OCI-LY1 (cell line): ENCODE measurements around the gene RNU5B-1.

ENCODE experiments used
- H2AFZ ChIP-seq: fragments of 200-600 bp; sonication (generic), shearing (Covaris generic); 2 replicates; pipeline ENCODE4 v1.6.0; 2014; ENCODE audit warnings: antibody characterized with exemption, mild to moderate bottlenecking, low read length
- H3F3A ChIP-seq: fragments of 200-600 bp; sonication (generic), shearing (Covaris generic); 2 replicates; pipeline ENCODE4 v1.6.0; 2014; ENCODE audit warnings: mild to moderate bottlenecking, antibody characterized with exemption, low read length, moderate library complexity; ENCODE audit not compliant: insufficient read depth
- H3K27ac ChIP-seq: fragments of 200-600 bp; sonication (generic); 2 replicates; pipeline ENCODE4 v1.5.1; 2014; ENCODE audit warnings: low read length, mixed run types, mild to moderate bottlenecking, low read depth; ENCODE audit not compliant: poor library complexity, severe bottlenecking
- H3K27me3 ChIP-seq: fragments of 200-600 bp; sonication (generic); 2 replicates; pipeline ENCODE4 v1.6.0; 2014; ENCODE audit warnings: antibody characterized with exemption, mild to moderate bottlenecking, low read length, moderate library complexity; ENCODE audit not compliant: insufficient read depth
- H3K36me3 ChIP-seq: fragments of 200-600 bp; sonication (generic); 2 replicates; pipeline ENCODE4 v1.6.1; 2014; ENCODE audit warnings: mild to moderate bottlenecking, antibody characterized with exemption, low read length, moderate library complexity, mixed read lengths; ENCODE audit not compliant: insufficient read depth
- H3K4me1 ChIP-seq: fragments of 200-600 bp; sonication (generic); 2 replicates; pipeline ENCODE4 v1.5.1; 2014; ENCODE audit warnings: mild to moderate bottlenecking, low read length, moderate library complexity; ENCODE audit not compliant: insufficient read depth, severe bottlenecking
- H3K4me2 ChIP-seq: fragments of 200-600 bp; sonication (generic), shearing (Covaris generic); 2 replicates; pipeline ENCODE4 v1.6.1; 2014; ENCODE audit warnings: low read length
- H3K4me3 ChIP-seq: fragments of 200-600 bp; sonication (generic); 2 replicates; pipeline ENCODE4 v1.5.1; 2014; ENCODE audit warnings: low read length, low read depth, mild to moderate bottlenecking, mixed read lengths; ENCODE audit not compliant: poor library complexity, severe bottlenecking
- H3K79me2 ChIP-seq: fragments of 200-600 bp; shearing (Covaris generic); 2 replicates; pipeline ENCODE4 v1.6.1; 2016; ENCODE audit warnings: mixed run types, low read length, mixed read lengths; ENCODE audit not compliant: insufficient read depth
- H3K9ac ChIP-seq: fragments of 200-600 bp; sonication (generic), shearing (Covaris generic); 2 replicates; pipeline ENCODE4 v1.6.1; 2014; ENCODE audit warnings: mild to moderate bottlenecking, low read length, mixed read lengths
- H3K9me2 ChIP-seq: fragments of 200-600 bp; sonication (generic), shearing (Covaris generic); 2 replicates; pipeline ENCODE4 v1.6.1; 2014; ENCODE audit warnings: low read depth, mild to moderate bottlenecking, low read length, mixed read lengths
- H3K9me3 ChIP-seq: fragments of 200-600 bp; shearing (Covaris generic); 2 replicates; pipeline ENCODE4 v1.6.1; 2014; ENCODE audit warnings: low read length, mixed read lengths
- H4K20me1 ChIP-seq: fragments of 200-600 bp; sonication (generic), shearing (Covaris generic); 2 replicates; pipeline ENCODE4 v1.6.0; 2016; ENCODE audit warnings: mild to moderate bottlenecking, low read length; ENCODE audit not compliant: insufficient read depth
- EZH2 ChIP-seq: fragments of 200-600 bp; sonication (generic), shearing (Covaris generic); IDR thresholded peaks from 2 replicates; pipeline ENCODE4 v1.8.0; 2017; ENCODE audit warnings: borderline replicate concordance, mixed run types, mild to moderate bottlenecking, antibody characterized with exemption, low read length, moderate library complexity, mixed read lengths
- TF ChIP-seq, protein P1 (sequence below): fragments of 200-600 bp; sonication (generic), shearing (Covaris generic); IDR thresholded peaks from 2 replicates; pipeline ENCODE4 v1.5.1; 2017; ENCODE audit warnings: mild to moderate bottlenecking, antibody characterized with exemption, low read length, moderate library complexity, mixed read lengths

RNU5B-1 gene

DNA sequence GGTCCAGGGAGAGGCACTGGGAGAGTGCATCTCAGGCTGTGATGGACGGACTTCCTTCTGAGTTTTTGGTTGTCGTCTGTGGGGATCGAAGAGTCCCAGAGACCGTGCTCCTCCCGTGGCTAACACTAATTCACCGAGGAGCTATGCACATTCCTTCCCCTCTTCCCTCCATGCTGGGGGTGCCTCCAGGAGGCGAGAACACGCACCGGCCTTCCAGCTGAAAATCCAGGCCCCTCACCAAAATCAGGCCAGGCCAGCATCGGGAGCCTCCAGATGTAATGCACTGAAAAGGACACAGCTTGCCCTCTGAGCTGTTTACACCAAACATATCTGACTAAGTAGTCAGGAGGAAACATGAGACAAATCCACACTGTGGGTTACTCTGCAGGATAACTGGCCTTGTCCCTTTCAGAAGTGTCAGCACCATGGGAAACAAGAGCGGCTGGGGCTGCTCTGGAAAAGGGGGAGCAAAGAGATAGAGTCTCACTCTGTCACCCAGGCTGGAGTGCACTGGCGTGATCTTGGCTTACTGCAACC is 5.5 kb downstream of the RNU5B-1 start:
- H3K9ac ChIP-seq, result no peak overlapping the region
- no peak overlapping the region for H3K4me2 ChIP-seq
- no peaks in the 10 kb centered on the region for H4K20me1 ChIP-seq

DNA sequence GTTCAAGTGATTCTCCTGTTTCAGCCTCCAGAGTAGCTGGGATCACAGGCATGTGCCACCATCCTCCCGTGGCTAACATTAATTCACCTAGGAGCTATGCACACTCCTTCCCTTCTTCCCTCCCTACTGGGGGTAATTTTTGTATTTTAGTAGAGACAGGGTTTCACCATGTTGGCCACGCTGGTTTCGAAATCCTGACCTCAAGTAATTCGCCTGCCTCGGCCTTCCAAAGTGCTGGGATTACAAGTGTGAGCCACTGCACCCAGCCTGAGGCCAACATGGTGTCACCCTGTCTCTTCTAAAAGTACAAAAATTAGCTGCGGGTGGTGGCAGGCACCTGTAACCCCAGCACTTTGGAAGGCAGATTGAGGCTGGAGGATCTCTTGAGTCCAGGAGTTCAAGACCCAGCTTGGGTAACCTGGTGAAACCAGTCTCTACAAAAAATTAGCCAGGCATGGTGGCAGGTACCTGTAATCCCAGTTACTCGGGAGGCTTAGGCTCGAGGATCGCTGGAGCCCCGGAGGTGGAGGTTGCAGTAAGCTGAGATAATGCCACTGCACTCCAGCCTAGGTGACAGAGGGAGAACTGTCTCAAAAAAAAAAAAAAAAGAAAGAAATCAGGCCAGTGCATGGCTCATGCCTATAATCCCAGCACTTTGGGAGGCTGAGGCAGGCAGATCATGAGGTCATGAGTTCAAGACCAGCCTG is 6.1 kb downstream of the RNU5B-1 start:
- Histone ChIP-seq H3K36me3 (no peaks in the 10 kb centered on the region), H3K27ac (no peak overlapping the region), H3K27me3 (no peaks in the 10 kb centered on the region), H2AFZ (no peak overlapping the region), H4K20me1 (no peaks in the 10 kb centered on the region), H3K4me2 (no peak overlapping the region), H3K4me3 (no peak overlapping the region), H3K9me2 (no peaks in the 10 kb centered on the region), H3K9me3 (no peaks in the 10 kb centered on the region), H3K4me1 (peaks cover 3% of the 10 kb centered on the region), H3K9ac (no peak overlapping the region), H3F3A (no peaks in the 10 kb centered on the region), H3K79me2 (no peaks in the 10 kb centered on the region)
- TF ChIP-seq, protein P1, sequence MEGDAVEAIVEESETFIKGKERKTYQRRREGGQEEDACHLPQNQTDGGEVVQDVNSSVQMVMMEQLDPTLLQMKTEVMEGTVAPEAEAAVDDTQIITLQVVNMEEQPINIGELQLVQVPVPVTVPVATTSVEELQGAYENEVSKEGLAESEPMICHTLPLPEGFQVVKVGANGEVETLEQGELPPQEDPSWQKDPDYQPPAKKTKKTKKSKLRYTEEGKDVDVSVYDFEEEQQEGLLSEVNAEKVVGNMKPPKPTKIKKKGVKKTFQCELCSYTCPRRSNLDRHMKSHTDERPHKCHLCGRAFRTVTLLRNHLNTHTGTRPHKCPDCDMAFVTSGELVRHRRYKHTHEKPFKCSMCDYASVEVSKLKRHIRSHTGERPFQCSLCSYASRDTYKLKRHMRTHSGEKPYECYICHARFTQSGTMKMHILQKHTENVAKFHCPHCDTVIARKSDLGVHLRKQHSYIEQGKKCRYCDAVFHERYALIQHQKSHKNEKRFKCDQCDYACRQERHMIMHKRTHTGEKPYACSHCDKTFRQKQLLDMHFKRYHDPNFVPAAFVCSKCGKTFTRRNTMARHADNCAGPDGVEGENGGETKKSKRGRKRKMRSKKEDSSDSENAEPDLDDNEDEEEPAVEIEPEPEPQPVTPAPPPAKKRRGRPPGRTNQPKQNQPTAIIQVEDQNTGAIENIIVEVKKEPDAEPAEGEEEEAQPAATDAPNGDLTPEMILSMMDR, result no peak
- TF ChIP-seq EZH2, result no peak

More for the DNA sequence above, 5.5 kb downstream of the RNU5B-1 start:
- Histone ChIP-seq H2AFZ (no peak overlapping the region), H3K9me2 (no peaks in the 10 kb centered on the region), H3K36me3 (no peaks in the 10 kb centered on the region), H3K27ac (no peak overlapping the region), H3K79me2 (no peaks in the 10 kb centered on the region), H3F3A (peaks cover 4% of the 10 kb centered on the region), H3K27me3 (no peaks in the 10 kb centered on the region), H3K4me3 (no peak overlapping the region), H3K9me3 (no peaks in the 10 kb centered on the region), H3K4me1 (peaks cover 9% of the 10 kb centered on the region)
- TF ChIP-seq, protein P1, result no peak
- no peak for TF ChIP-seq EZH2

DNA sequence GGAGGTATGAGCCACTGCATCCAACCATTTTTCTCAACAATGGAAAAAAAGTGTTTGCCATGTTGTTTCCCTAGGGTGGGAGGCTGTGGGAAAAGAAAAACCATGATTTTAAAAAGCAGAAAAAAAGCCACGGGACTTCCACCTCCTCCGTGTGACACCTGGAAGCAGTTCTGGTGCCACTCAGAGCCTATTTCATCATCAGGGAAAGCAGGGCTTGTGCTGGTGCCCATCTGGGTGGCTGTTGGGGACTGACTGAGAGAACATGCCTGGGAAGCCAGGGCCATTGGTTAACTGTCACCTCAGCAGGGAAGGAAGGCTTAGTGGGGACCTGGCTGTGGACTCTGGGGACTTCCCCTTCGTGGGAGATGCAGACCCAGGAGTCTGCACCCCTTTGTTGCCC is 7.3 kb downstream of the RNU5B-1 start:
- TF ChIP-seq, protein P1, result no peak
- no peak for TF ChIP-seq EZH2

More for the DNA sequence above, 7.3 kb downstream of the RNU5B-1 start:
- Histone ChIP-seq H3K9ac (no peak overlapping the region), H3K9me2 (no peaks in the 10 kb centered on the region), H3K4me3 (no peak overlapping the region), H3F3A (no peaks in the 10 kb centered on the region), H3K79me2 (no peaks in the 10 kb centered on the region), H3K4me1 (no peaks in the 10 kb centered on the region), H3K4me2 (no peak overlapping the region), H2AFZ (no peak overlapping the region), H3K9me3 (no peaks in the 10 kb centered on the region), H4K20me1 (no peaks in the 10 kb centered on the region), H3K36me3 (no peaks in the 10 kb centered on the region), H3K27me3 (no peaks in the 10 kb centered on the region), H3K27ac (no peak overlapping the region)
